Ramos (cell line): ENCODE measurements around the gene GNB3.

Experiments
- in situ Hi-C: fragments of 300-500 bp; cut with MboI; formaldehyde crosslinking; loops from one replicate; pipeline ENCODE4 v1.14.3; 2022; ENCODE audit warnings: low sequenced_read_pairs; ENCODE audit not compliant: unreplicated experiment

GNB3 gene

GRCh38 chr12:6822426-6823135 is 18.1 kb upstream of the GNB3 start:
- in situ Hi-C loops: loop anchor here (5.0 kb wide), 1 partner anchor 70 kb away; the partner anchor contains the start of gene MLF2

- in situ Hi-C loops: loop anchor here (5.0 kb wide), 1 partner anchor 71 kb away; the partner anchor contains the start of gene MLF2
Measured at GRCh38 chr12:6823182-6824084, 17.3 kb upstream of the GNB3 start.

GRCh38 chr12:6824085-6824775 is 16.5 kb upstream of the GNB3 start:
- in situ Hi-C loops: loop anchor here (5.0 kb wide), 1 partner anchor 72 kb away; the partner anchor contains the start of gene MLF2

- in situ Hi-C loops: loop anchor here (5.0 kb wide), 1 partner anchor 73 kb away; the partner anchor contains the start of gene MLF2
Measured at GRCh38 chr12:6824901-6825381, 15.8 kb upstream of the GNB3 start.

GRCh38 chr12:6825398-6826124 is 15.2 kb upstream of the GNB3 start:
- in situ Hi-C loops: no loop called here

- in situ Hi-C loops: no loop called here
Measured at GRCh38 chr12:6826125-6826733, 14.5 kb upstream of the GNB3 start.

GRCh38 chr12:6826734-6827436 is 13.8 kb upstream of the GNB3 start:
- in situ Hi-C loops: no loop called here

GRCh38 chr12:6827437-6827911 is 13.3 kb upstream of the GNB3 start:
- in situ Hi-C loops: no loop called here

- in situ Hi-C loops: no loop called here
Measured at GRCh38 chr12:6827982-6828780, 12.5 kb upstream of the GNB3 start, which contains the start of gene P3H3. P3H3 (plus strand) TSS chr12:6828407; CDS start chr12:6828441, 34 bp downstream.

- in situ Hi-C loops: no loop called here
Measured at GRCh38 chr12:6828781-6829535, 11.8 kb upstream of the GNB3 start.

- in situ Hi-C loops: loop anchor here (10.0 kb wide), 1 partner anchor 205 kb away; no protein-coding TSS in a partner anchor
Measured at GRCh38 chr12:6829536-6830220, 11.0 kb upstream of the GNB3 start.

- in situ Hi-C loops: loop anchor here (10.0 kb wide), 1 partner anchor 206 kb away; no protein-coding TSS in a partner anchor
Measured at GRCh38 chr12:6830286-6830890, 10.3 kb upstream of the GNB3 start.

- in situ Hi-C loops: loop anchor here (10.0 kb wide), 1 partner anchor 206 kb away; no protein-coding TSS in a partner anchor
Measured at GRCh38 chr12:6830999-6831398, 9.7 kb upstream of the GNB3 start.

- in situ Hi-C loops: loop anchor here (10.0 kb wide), 1 partner anchor 207 kb away; no protein-coding TSS in a partner anchor
Measured at GRCh38 chr12:6831450-6831995, 9.2 kb upstream of the GNB3 start.

- in situ Hi-C loops: loop anchor here (10.0 kb wide), 1 partner anchor 207 kb away; no protein-coding TSS in a partner anchor
Measured at GRCh38 chr12:6832125-6832524, 8.6 kb upstream of the GNB3 start.
